Astrocyte (in vitro differentiated cells and primary cell): ENCODE data around the gene SDE2.

ENCODE experiments used
- EZH2 ChIP-seq: IDR thresholded peaks from 2 replicates; pipeline ENCODE4 v1.6.1; 2012; ENCODE audit warnings: mild to moderate bottlenecking, low read length, inconsistent platforms; ENCODE audit not compliant: insufficient read depth
- TF ChIP-seq, protein P1 (sequence below): IDR thresholded peaks from 2 replicates; pipeline ENCODE4 v1.5.1; 2011; ENCODE audit warnings: low read depth, mild to moderate bottlenecking, inconsistent platforms, low read length, moderate library complexity; ENCODE audit not compliant: insufficient read depth

- TF ChIP-seq, protein P1, sequence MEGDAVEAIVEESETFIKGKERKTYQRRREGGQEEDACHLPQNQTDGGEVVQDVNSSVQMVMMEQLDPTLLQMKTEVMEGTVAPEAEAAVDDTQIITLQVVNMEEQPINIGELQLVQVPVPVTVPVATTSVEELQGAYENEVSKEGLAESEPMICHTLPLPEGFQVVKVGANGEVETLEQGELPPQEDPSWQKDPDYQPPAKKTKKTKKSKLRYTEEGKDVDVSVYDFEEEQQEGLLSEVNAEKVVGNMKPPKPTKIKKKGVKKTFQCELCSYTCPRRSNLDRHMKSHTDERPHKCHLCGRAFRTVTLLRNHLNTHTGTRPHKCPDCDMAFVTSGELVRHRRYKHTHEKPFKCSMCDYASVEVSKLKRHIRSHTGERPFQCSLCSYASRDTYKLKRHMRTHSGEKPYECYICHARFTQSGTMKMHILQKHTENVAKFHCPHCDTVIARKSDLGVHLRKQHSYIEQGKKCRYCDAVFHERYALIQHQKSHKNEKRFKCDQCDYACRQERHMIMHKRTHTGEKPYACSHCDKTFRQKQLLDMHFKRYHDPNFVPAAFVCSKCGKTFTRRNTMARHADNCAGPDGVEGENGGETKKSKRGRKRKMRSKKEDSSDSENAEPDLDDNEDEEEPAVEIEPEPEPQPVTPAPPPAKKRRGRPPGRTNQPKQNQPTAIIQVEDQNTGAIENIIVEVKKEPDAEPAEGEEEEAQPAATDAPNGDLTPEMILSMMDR, result no peak
- TF ChIP-seq EZH2, result no peak
Observed at GRCh38 chr1:226002667-226003501, 3.7 kb upstream of the SDE2 start.
